HTERT RPE-1 (cell line): ENCODE measurements around the gene MAP7.

Experiments
- in situ Hi-C: fragments of 300-500 bp; cut with MboI; formaldehyde crosslinking; loops from 4 replicates; pipeline ENCODE4 v1.14.3; 2020; ENCODE audit warnings: low sequenced_read_pairs

The MAP7 gene

DNA sequence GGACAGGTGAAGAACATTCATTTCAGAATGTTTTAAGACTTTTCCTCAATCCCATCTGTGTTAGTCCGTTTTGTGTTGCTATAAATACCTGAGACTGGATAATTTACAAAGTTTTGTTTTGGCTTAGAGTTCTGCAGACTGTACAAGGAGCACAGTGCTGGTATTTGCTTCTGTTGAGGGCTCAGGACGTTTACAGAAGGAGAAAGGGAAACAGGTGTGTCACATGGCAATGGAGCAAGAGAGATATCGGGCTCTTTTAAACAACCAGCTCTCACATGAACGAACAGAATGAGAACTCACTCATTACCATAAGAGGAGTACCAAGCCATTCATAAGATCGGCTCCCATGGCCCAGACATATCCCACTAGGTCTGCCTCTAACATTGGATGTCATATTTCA lies 16.7 kb downstream of the MAP7 start:
- in situ Hi-C loops = no loop called here

DNA sequence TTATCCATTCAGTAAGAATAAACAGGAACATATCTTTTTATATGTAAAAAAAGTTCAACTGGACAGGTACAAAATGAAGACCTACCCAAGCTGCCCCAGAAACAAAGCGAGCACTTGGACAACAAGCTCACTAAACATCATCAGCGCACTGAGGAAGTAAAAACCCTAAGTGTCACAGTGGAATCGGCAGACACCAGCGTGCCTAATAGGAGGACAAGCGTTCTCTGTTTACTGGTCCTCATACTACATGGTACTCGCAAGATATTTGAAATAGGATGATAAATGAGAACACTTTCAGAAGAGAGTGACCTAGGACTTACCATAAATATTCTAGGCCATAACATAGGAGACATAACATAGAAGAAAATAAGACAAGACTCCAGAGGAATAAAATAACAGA lies 18.2 kb downstream of the MAP7 start:
- in situ Hi-C loops = no loop called here

DNA sequence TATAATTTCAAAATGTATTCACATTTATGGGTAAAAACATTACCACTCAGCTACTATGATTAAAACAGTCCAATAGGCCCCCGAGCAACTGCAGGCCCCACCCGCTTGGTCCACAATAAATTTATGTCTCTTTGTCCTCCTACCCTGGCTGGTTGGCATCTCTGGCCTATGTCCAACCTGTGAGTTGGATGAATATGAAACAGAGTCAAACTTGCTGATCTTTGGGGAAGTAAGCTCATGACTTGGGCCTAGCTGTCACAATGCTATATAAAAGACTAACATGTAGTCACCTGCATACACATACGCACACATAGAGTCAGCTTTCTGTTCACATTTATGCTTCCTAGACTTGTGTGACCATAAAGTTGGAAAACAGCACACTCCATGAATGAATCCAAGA lies 20.5 kb downstream of the MAP7 start:
- in situ Hi-C loops = no loop called here

DNA sequence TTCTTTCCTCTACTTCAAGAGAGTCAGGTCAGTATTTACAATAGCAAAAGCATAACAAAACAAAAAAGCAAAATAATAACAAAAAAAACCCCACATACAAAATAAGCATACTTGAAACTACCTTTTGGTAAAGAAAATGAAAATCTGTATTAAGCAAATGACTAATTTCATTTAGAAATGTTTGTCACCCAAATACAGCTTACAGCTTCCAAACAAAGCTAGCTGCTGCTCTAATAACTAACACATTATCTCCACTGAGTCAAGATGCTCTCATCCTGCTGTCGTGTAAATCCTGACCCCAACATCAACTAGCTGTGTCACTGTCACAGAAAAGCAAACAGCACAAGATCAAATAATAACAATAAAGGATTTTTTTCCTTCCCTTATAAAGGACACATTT lies 21.7 kb downstream of the MAP7 start:
- in situ Hi-C loops = no loop called here

DNA sequence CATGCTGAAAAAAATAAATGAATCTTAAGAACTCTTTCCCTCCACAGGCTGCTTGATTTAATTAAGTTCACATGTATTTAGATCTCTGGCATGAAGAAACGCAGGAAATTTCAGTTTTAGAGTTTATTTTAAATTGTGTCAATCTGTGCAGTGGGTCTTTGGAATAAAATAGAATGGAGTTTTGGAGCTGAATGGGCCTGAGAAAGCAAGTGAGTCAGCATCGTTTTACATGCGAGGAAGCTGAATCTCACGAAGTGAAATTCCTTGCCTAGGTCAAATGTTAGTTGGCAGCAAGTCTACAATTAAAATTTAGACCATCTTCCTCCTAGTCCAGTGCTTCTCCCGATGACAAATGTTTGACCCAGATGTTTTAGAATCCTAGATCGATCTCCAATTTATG lies 22.4 kb downstream of the MAP7 start:
- in situ Hi-C loops = no loop called here

DNA sequence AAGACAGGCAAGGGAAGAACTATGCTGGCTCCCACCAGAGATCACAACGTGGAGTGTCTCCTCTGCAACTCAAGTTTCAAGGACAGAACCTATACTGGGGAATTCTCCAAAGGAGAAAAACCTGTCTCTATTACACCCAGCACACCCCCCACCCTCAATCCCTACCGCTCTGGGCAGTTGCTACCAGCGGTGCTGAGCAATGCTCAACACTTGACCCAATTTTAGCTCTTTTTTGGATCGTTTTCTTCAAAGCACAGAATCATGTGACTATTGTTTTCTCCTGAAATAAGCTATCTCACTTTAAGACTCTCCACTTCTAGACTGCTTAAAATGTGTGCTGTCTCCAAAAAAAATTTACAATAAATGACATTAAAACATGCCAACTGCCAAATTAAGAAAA lies 23.3 kb downstream of the MAP7 start:
- in situ Hi-C loops = no loop called here

DNA sequence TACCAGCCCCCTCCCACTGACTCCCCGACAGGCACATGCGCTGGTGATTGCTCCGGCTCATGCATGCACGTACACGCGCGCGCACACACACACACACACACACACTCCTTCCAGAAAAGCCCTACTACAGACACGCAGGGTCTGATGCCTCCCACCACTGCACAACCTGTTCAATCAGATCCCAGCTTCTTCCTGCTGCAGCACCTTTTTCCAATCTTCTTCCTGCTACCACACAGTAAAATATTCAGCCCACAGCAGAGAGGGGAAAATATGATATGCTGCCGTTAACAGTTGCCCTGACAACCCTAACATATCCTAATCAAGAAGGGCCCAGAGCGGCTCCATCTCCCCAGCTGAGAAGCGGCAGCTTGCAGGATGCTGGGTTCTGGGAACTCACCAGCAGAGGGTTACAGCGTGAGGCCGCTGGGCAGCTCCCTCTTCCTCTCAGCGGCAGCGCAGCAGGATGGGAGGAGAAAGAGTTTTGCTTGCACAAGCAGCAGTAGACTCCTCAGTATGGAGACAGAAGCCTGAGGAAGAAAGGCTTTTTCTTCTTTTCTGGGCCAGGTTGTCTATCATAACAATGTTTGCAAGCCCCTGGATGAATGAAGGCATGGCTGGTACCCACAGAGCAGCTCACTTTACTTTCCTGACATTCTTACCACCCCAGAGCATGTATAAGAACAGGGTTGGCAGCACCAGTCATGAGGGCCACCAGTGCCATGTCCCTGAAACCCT lies 23.9 kb downstream of the MAP7 start:
- in situ Hi-C loops = no loop called here

DNA sequence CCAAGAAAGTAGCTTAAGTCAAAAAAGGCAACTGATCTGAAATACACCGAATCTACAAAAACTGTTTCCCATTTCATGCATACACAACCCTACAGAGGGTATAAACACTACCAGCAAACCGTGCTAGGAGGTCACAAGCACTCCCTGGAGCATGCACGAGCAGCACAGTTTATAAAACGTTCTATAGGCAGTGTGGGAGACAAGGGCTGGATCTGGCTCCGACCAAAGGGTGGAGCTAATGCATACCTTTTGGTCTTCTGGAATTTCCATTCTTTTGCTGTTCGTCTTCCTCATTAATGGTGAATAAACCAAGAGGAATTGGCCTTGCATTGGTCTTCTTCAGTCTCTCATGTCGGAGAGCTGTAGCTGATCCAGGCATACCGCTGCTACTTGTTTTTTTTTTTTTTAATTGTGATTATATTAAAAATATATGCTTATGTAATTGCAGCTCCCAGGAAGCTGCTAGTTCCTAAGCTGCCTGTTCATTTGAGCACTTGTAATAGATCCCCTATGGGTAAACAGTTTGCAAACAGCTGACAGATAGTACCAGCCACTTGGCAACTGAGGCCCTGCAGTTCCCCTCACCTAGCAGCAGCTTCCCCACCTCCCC lies 24.5 kb downstream of the MAP7 start:
- in situ Hi-C loops = no loop called here

DNA sequence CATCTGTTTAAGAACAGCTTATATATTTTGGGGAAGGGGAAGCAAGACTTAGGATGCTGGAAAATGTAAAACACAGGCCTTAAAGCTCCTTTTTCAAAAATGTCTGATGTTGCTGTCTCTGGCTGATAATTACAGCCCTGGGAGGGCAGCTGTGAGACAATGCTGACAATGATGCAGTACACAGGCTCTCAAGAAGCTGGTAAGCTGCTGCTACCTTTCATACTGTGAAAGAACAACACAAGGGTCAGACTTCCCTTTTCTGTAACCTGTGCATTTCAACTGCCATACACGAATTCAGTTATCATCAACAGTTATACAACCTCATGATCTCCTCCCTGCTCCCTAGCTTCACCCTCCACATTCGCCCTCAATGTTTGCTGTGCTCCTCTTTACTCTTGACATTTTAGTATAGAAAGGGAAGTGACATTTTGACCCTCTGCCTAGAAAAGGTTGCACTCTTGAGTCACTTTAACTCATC lies 25.2 kb downstream of the MAP7 start:
- in situ Hi-C loops = no loop called here

DNA sequence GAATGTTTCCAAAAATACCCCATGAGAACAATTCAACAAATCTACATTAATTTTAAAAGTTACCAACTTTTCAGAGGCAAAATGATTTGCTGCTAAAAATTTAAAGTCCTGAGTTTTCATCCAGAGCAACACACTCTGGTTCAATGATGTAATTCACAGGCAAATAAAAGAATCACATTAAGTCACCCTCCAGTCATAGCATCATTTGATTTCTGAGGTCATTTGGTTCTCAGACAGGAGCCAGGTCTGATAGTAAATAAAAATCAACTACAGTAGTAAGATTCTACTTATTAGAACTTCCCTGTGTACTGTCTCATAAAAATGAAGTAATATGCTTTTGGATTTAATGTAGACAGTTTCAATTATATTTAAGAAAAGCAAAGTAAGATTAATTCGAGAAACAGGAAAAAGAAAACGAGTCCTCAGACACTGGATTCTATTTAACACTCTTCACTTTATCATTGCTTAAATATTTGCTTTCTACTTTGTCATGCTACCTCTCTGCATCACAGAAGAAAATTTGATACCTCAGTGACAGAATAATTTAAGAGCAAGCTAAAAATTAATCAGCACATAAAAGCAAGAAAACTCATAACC lies 25.8 kb downstream of the MAP7 start:
- in situ Hi-C loops = no loop called here

DNA sequence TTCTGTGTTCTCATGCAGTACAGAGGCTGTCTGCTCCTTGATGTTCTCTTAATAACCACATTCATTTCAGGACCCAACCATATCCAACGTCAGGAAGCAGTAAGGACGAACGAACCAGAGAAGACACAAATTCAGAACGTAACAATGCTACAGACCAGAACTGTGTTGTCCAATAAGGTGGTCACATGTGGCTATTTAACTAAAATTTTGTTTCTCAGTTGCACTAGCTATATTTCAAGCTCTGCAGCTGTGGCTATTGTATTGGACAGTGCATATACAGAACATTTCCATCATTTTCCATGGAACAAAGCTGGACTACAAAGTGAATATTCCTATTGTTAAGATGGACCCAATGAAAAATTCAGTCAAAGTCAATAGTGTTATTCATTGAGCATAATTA lies 27.0 kb downstream of the MAP7 start:
- in situ Hi-C loops = no loop called here

DNA sequence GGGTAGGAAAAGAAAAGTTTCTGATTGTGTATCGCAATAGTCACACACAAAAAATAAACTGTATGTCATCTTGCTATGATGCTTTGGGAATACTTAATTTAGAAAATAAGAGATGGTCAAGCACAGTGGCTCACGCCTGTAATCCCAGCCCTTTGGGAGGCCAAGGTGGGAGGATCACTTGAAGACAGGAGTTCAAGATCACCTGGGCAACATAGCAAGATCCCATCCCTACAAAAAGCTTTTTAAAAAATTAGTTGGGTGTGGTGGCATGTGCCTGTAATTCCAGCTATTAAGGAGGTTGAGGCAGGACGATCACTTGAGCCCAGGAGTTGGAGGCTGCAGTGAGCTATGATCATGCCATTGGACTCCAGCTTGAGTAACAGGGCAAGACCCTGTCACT lies 27.6 kb downstream of the MAP7 start:
- in situ Hi-C loops = no loop called here

DNA sequence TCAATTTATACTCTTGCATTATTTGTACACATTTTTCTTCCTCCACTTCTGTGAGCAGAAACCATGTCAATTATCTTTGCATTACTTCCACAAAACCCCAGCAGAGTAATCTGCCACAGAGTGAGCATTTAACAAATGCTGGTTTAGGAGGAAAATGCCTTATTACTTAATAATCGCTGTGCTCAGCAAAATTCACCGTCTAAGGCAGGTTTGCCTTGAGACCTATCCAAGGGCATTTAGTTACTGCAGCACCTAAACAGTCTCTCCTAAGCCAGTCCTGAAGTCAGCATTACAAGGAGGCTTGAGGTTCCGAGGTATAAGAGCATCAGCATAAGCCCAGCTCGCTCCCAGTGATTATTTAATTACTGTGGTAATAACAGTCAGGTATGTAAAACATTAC lies 28.3 kb downstream of the MAP7 start:
- in situ Hi-C loops = no loop called here

DNA sequence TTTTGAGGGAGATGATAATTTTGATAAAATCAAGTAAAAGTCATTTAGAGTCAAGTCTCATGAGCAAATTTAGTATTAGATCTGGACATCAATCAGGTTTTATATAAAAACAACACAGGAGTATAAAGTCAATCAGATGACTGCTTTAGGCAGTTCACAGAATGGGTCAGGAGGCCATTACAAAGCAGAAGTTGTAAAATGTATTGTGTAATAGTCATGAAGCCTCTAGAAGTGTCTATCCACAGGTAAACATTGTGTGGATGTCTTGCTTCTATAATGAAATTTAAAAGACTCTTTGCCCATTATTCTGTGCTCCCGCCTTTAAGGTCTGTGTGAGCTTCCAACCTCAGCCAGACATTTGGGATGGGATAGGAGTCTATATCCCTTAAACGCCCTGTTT lies 28.8 kb downstream of the MAP7 start:
- in situ Hi-C loops = no loop called here

DNA sequence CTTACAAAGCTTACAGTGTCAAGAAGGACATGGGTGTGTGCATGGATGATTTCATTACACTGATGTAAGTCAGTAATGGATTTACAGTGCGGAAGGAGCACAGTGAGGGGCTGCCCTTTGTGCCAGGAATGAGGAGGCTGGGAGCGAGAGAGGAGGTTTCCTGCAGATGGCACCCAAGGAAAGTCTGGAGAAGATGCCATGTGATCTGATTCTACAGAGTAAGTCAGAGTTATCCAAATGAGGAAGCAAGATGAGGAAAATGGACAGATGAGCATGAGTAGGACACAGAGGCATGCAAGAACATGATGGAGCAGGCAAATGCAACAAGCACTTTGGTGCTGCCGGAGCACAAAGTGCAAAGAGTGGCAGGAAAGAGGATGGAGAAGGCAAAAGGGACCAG lies 29.7 kb downstream of the MAP7 start:
- in situ Hi-C loops = no loop called here

DNA sequence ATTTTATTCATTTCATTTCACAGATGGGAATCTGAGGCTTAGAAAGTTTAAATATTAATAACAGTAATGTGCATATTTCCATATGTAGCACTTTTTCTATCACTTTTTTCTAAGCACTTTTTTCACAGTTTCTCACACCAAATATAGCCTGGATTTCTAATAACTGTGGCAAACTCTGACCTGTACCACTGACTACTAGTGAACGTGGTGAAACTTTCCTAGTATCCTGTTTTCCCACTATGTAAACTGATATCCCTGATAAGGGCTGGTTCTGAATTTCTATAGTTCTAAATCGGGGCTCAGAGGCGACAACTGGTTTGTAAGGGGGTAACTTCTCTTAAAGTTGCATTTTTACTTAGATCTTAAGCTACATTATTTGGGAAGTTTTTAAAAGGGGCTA lies 32.6 kb downstream of the MAP7 start:
- in situ Hi-C loops = no loop called here

DNA sequence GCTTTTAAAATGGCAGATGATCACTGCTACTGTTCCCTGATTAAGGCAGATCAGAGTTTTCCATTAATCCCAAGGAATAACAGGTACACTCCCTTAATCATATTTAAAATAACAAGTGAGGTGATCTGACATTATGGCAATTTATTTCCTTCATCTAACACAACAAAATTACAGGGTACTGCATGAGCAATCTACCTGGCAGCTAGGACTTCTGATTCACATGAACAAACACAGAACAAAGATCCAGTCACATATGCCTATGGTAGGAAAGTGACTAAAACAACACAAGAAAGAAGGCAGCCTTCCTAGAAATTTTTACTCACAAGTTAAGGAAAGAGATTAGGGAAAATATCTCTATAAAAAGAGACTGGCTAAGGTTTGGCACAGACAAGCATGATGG lies 33.2 kb downstream of the MAP7 start:
- in situ Hi-C loops = no loop called here

DNA sequence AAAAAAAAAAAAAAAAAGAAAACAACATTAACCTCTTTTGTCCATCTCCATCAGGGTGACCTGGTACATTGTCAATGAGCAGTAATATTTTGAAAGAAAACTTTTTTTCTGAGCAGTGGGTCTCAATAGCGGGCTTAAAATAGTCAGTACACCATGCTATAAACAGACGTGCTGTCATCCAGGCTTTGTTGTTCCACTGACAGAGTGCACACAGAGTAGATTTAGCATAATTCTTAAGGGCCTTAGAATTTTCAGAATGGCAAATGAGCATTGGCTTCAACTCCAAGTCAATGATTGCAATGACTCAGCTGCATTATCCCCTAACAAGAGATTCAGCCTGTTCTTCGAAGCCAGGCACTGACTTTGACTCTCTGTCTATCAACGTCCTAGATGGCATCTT lies 35.6 kb downstream of the MAP7 start:
- in situ Hi-C loops = no loop called here

DNA sequence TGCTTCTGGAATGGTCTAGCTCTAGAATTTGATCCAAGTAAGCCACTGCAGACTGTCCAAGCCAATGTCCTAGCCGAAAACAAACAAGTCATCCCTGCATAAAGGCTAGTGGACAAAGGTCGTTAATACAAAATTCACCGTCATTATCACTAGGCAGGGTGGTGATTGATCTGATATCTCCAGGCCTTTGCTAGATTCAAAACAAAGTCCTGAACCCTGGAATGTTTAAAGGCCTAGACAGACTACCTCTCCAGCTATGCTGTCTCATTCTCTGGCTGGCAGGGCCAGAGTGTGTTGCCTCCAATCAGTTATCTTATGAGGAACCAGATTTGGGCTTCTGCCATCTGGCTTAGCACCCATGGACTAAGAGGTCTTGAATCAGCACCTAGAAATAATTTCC lies 38.3 kb downstream of the MAP7 start:
- in situ Hi-C loops = no loop called here

DNA sequence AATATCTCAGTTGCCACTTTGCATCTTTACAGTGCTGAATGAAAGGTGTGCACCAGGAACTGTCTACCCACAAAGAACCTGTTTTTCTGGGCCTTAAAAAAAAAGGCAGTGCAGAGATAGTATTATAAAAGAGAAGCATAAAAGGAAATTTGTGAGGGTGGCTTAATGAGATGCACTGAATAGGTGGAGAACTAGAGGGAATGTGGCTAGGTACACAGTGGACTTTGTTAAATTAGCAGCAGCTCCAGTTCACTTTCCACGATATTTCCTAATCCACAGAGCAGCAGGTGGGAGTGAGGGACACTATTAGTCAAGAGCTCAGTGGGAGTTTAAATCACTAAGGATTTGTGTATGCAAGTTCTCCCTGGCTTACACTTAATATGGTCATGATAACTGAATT lies 38.8 kb downstream of the MAP7 start:
- in situ Hi-C loops = no loop called here

DNA sequence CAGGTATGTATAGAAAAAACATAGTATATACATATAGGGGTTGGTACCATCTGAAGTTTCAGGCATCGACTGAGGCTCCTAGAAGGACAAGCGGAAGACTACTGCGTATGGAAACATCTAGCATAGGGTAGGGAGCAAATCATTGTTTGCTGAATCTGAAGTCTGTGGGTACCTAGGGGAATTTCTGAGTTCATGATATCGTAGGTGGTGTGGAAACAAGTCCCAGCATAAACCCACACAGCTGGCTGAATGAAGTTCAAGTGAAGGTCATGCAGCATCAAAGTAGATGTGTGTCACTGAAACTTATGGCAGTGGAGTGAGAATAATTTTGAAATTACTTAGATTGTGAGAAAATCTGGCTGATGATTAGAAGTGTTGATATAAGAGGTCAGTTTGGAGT lies 39.4 kb downstream of the MAP7 start:
- in situ Hi-C loops = no loop called here

DNA sequence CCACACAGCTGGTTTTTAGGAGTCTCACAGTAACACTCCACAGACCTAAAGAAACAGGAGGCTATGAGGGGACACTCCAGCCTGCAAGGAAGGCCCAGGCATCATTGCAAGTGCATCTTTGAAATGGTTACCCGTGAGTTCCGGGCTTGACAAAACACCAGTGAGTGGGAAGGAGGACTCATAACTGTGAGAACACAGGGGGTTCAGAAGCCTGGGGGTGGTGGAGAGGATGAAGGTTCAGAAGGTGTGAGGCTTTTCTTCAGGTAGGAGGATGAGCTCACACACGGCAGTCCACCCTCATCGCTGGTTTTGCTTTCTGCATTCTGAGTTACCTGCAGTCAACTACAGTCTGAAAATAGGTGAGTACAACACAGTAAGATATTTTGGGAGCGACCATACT lies 39.9 kb downstream of the MAP7 start:
- in situ Hi-C loops = no loop called here
